Activated CD8-positive, alpha-beta memory T cell treated with anti-CD3 and anti-CD28 coated beads, Interleukin-2, amount 10 ng/mL, durations not matched to agents 7 days and 5 days (primary cell): ENCODE measurements around the gene MBLAC2. TPM values are rescaled to one million over a fixed set of nuclear protein-coding genes. Genes with fewer than 3 reads are reported as not detected.

Experiments used
- ATAC-seq: fragments of 150-1000 bp; cut with Tn5 transposase; one replicate; pipeline ENCODE4 v1.10.0; 2021; ENCODE audit warnings: moderate library complexity
- CTCF ChIA-PET: fragments of 350-600 bp; sonication (Branson Sonifier 250); formaldehyde crosslinking; loops from one replicate; lab custom pipeline; 2021; ENCODE audit warnings: antibody characterized with exemption; lab: Charles Lee
- DNase-seq: peaks from one replicate; pipeline ENCODE4 v3.0.0-alpha.2; 2020
- H3K27ac Mint-ChIP-seq: one replicate; pipeline ENCODE4 v1.8.0; 2021; ENCODE audit warnings: mild to moderate bottlenecking, mixed read lengths
- H3K27me3 Mint-ChIP-seq: one replicate; pipeline ENCODE4 v1.8.0; 2021; ENCODE audit warnings: mixed read lengths
- H3K36me3 Mint-ChIP-seq: one replicate; pipeline ENCODE4 v1.8.0; 2021; ENCODE audit warnings: mild to moderate bottlenecking, mixed read lengths
- H3K4me1 Mint-ChIP-seq: one replicate; pipeline ENCODE4 v1.8.0; 2021; ENCODE audit warnings: mixed read lengths
- H3K4me3 Mint-ChIP-seq: one replicate; pipeline ENCODE4 v1.8.0; 2021; ENCODE audit warnings: mild to moderate bottlenecking, moderate library complexity, mixed read lengths
- H3K9me3 Mint-ChIP-seq: one replicate; pipeline ENCODE4 v1.8.0; 2022; ENCODE audit warnings: low read depth, mixed read lengths
- total RNA-seq, 2 experiments: library from RNA; stranded (reverse); gene quantifications; one replicate each; pipeline ENCODE4 v1.2.3, GENCODE V29; 2021

MBLAC2 gene
- total RNA-seq: 1 to 10 TPM; 4.7 to 6.0 TPM

DNA sequence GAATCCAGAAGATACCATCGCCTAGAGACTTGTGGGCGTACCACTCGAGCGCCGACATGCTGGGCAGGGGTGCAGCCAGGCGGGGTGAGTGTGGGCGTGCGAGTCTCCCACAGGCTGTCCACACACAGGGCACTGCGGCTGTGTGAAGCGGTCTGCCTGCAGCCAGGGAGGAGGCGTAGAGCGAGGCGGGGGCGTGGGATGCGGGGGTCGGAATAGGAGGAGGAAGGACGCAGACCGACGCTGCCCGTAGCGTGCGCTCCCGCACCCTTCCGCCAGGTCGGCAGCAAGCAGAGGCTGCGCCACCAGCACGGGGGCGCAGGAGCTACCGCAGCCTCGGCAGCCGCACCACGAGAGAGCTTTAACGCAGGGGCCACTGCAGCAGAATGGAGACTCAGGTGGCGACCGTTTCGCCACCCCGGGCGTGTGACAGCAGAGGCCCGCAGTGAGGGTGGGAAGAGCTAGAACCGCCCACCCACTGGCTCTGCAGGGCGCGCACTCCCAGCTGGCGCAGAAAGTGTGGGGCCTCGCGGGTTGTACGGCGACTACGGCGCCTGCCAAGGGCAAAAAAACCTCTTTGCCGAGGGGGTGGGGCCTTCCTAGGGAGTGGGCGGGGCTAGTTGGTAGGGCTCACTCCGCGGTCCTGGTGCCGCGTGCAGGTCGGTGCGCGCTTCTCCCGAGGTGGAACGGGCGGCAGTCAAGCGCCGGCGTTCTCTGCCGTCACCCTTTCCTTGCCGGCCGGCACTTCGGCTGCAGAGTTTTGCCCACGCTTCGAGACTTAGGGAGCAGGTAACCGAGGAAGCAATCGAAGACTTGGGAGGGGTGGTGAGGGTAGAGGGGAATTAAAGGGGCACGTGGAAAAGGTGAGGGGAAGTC lies at the start of gene MBLAC2, which contains the start of gene POLR3G:
Gene MBLAC2, minus strand, starts transcription at position 537 of the 873 bp plus-strand sequence. Its CDS starts 479 bp downstream, at position 58.
Gene POLR3G, plus strand, starts transcription at position 630 of the 873 bp plus-strand sequence. CDS start 10,704 bp downstream, outside the sequence.
- ATAC-seq: peak; percentile 86

DNA sequence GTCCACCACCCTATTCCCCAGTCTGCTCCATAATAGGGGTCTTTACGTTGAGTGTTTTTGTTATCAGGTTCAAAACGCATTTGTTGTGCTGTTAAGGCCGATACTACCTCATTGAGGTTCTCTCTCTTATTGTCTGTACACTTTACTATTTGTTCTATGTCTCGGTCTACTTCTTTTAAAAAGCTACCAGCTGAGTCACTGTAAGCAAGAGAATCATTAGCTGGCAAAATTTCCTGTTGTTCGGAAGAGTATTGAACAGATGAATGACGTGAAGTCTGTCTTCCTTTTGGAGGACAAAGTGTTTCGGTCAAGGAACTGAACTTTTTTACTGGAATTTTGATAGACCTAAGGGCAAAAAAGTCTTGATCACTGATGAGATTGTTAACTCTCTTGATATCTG lies 44.5 kb upstream of the MBLAC2 start:
- no peak overlapping the region for H3K4me3 Mint-ChIP-seq
- H3K4me1 Mint-ChIP-seq: peaks cover 6% of the 10 kb centered on the region
- no peaks in the 10 kb centered on the region for H3K9me3 Mint-ChIP-seq
- DNase-seq (no peak), ATAC-seq (no peak)
- CTCF ChIA-PET: interaction anchor here (1.1 kb wide), 1 partner anchor 10 kb away, joined by 3 read pairs; the partner anchor contains the start of gene LYSMD3
- no peak overlapping the region for H3K27ac Mint-ChIP-seq
- H3K36me3 Mint-ChIP-seq: peaks cover 41% of the 10 kb centered on the region
- H3K27me3 Mint-ChIP-seq: no peaks in the 10 kb centered on the region

More for the DNA sequence above, at the start of gene MBLAC2, which contains the start of gene POLR3G:
- Mint-ChIP-seq H3K27me3 (no peaks in the 10 kb centered on the region), H3K36me3 (peaks cover 13% of the 10 kb centered on the region), H3K9me3 (no peaks in the 10 kb centered on the region), H3K4me3 (peak within 1 kb of the TSS; percentile 90), H3K4me1 (peaks cover 33% of the 10 kb centered on the region), H3K27ac (peak within 1 kb of the TSS; percentile 86)
- DNase-seq: peak; percentile 96
- CTCF ChIA-PET: interaction anchor here (1.0 to 1.3 kb wide), 8 partner anchors 12 to 74 kb away, joined by 3 to 8 read pairs (median 4); partner anchors contain the start of gene LYSMD3

DNA sequence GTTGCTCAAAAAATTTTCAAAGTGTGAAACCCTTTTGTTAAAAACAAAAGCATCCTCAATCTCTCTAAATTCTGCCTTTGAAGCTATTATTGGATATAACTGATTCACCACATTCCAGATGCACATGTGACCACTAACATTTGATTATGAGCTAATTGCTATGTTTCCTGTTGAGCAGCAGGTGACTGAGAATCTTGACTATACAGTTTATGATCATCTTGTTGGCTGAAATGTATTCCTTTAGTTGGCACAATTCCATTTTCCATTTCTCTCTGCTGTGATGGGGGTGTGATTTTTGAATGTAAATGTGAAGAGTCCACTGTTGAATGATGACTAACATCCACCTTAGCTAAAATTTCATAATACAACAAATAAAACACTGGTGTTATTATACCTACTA lies 44.1 kb upstream of the MBLAC2 start:
- Mint-ChIP-seq H3K4me3 (no peak overlapping the region), H3K4me1 (peaks cover 6% of the 10 kb centered on the region), H3K36me3 (peaks cover 39% of the 10 kb centered on the region), H3K27ac (no peak overlapping the region), H3K9me3 (no peaks in the 10 kb centered on the region), H3K27me3 (no peaks in the 10 kb centered on the region)
- no peak for DNase-seq
- no peak for ATAC-seq
- CTCF ChIA-PET: interaction anchor here (1.1 kb wide), 1 partner anchor 11 kb away, joined by 3 read pairs; the partner anchor contains the start of gene LYSMD3

DNA sequence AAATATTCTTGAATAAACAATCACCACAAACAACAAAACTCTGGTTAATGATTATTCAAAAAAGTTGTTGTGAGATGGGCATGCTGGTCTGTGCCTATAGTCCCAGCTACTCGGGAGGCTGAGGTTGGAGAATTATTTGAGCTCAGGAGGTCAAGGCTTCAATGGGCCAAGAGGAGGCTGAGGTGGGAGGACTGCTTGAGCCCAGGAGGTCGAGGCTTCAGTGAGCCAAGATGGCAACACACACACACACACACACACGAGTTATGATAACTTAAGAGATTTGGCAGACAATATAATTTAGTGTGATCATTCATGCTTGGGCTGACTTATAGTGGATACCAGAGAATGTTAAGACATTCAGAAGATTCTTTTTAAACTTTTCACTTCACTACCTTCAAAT lies 39.9 kb upstream of the MBLAC2 start:
- Mint-ChIP-seq H3K4me3 (no peak overlapping the region), H3K4me1 (peaks cover 6% of the 10 kb centered on the region), H3K9me3 (no peaks in the 10 kb centered on the region), H3K36me3 (peaks cover 18% of the 10 kb centered on the region), H3K27ac (no peak overlapping the region), H3K27me3 (no peaks in the 10 kb centered on the region)
- CTCF ChIA-PET: interaction anchor here (1.0 kb wide), 1 partner anchor 37 kb away, joined by 5 read pairs; no protein-coding TSS in a partner anchor
- DNase-seq (no peak), ATAC-seq (no peak)

DNA sequence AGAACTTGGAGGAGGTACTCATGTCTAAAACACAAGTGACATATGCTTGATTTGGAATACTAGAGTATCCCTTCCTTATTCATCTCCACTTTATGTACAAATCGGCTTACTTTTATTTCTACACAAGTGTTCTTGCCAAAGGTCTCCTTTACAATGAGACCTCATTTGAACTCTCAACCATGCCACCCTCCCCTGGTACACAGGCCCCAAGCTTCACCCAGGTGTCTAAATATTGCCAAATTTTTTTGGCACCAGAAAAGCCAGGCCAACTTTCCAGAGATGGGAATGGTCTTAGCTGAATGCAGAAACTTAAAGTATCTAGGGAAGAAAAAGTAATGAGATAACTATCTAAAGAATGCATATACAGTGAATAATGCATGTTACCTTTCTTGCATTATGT lies 35.9 kb upstream of the MBLAC2 start:
- Mint-ChIP-seq H3K4me1 (peaks cover 4% of the 10 kb centered on the region), H3K36me3 (peaks cover 10% of the 10 kb centered on the region), H3K27ac (no peak overlapping the region), H3K4me3 (no peak overlapping the region), H3K27me3 (no peaks in the 10 kb centered on the region), H3K9me3 (no peaks in the 10 kb centered on the region)
- no peak for ATAC-seq
- DNase-seq: no peak
- CTCF ChIA-PET: interaction anchor here (1.6 kb wide), 2 partner anchors 10 to 35 kb away, joined by 3 to 5 read pairs; no protein-coding TSS in a partner anchor

DNA sequence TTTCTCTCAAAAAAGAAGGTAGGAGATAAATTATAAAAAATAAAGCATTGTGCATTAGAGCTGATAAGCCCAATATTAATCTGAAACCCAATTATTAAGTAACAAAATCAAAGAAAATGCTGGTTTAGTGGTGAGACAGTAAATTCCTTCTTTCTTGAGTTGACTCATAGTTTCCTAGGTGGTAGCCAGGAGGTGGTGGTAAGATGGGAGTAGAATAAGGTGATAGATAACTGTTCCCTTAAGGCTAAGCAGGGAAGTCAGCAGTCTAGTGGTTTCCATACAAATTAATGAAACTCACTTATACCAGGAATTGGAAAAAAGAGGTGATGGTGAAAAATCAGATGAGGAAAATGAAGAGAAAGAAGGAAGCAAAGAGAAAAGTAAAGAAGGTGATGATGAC lies 31.6 kb upstream of the MBLAC2 start:
- peaks cover 4% of the 10 kb centered on the region for H3K4me1 Mint-ChIP-seq

DNA sequence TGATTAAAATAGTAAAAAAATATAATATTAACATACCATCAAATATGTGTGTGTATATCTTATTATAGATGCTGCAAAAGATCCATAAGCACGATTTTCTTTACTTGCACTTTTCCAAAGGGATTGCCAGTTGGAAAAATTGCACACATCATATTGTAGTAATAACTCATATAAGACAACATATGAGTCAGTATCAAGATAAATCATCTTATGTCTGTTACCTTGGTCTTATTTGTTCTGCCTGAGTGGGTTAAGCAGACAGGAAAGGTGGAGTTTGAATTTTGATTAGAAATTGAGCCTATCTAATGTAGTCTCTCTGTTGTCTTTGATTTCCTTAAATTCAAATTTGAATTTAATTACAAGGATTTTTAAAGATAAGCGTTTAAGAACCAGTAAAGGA lies 30.2 kb upstream of the MBLAC2 start:
- Mint-ChIP-seq H3K27ac (no peak overlapping the region), H3K4me3 (no peak overlapping the region), H3K36me3 (peaks cover 4% of the 10 kb centered on the region), H3K4me1 (peaks cover 4% of the 10 kb centered on the region), H3K9me3 (no peaks in the 10 kb centered on the region), H3K27me3 (no peaks in the 10 kb centered on the region)
- ATAC-seq: no peak
- CTCF ChIA-PET: no interaction called here
- no peak for DNase-seq

More for the DNA sequence above, 31.6 kb upstream of the MBLAC2 start:
- no peaks in the 10 kb centered on the region for H3K9me3 Mint-ChIP-seq
- no peak overlapping the region for H3K27ac Mint-ChIP-seq
- ATAC-seq (no peak), DNase-seq (no peak)
- no peaks in the 10 kb centered on the region for H3K27me3 Mint-ChIP-seq
- H3K4me3 Mint-ChIP-seq: no peak overlapping the region
- peaks cover 5% of the 10 kb centered on the region for H3K36me3 Mint-ChIP-seq
- CTCF ChIA-PET: no interaction called here

DNA sequence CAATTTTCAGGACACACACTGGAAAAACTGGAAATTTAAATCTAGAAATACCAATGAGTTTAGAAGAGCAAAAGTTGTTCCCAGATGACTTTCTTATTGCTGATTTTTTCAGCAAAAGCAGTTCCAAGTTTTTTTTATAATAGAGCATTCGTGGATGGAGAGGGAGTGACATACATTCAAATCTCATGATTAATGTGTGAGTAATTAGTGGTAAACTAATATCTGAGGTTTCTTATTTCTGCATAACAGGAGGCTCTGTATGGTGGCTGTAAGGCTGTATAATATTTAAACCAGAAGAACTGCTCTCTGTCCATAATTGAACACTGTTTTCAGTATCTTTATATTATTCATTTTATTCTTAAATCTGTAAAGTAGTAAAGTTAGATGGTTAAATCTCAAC lies 29.0 kb upstream of the MBLAC2 start:
- Mint-ChIP-seq H3K36me3 (peaks cover 2% of the 10 kb centered on the region), H3K4me3 (no peak overlapping the region), H3K27ac (no peak overlapping the region), H3K4me1 (peaks cover 4% of the 10 kb centered on the region), H3K27me3 (no peaks in the 10 kb centered on the region), H3K9me3 (no peaks in the 10 kb centered on the region)
- ATAC-seq (no peak), DNase-seq (no peak)
- CTCF ChIA-PET: no interaction called here

DNA sequence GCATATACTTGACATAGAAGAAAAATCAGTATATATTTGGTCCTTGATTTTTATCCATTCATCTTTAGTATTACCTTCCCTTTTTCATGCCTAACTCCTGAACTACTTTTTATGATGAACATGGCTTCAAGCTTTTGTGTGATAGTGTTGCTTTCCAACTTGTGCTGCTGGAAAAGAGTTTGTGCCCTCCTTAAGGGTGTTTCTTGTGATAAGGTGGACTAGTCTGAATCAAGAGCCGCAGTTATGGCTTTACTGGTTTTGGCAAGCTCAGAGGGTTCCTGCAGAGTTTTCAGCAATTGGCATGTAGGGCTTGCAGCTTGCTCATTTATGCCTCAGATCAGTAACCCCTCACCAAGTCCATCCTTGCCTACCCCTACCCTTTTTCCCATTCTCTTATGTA lies 20.6 kb upstream of the MBLAC2 start:
- no peaks in the 10 kb centered on the region for H3K4me1 Mint-ChIP-seq
- CTCF ChIA-PET: no interaction called here
- H3K9me3 Mint-ChIP-seq: no peaks in the 10 kb centered on the region
- ATAC-seq (no peak), DNase-seq (no peak)
- H3K27ac Mint-ChIP-seq: no peak overlapping the region
- peaks cover 9% of the 10 kb centered on the region for H3K36me3 Mint-ChIP-seq
- H3K4me3 Mint-ChIP-seq: no peak overlapping the region
- no peaks in the 10 kb centered on the region for H3K27me3 Mint-ChIP-seq

DNA sequence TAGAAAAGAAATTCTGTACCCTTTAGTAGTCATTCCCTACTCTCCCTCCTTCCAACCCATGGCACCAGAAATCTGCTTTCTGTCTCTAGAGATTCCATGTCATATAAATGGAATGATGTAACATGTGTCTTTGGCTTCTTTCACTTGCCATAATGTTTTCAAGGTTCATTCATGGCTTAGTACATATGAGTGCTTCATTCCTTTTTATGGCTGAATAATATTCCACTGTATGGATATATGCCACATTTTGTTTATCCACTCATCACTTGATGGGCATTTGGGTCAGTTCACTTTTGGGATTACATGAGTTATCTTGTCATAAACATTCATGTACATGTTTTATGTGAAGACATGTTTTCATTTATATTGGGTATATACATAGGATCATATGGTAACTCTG lies 19.5 kb upstream of the MBLAC2 start:
- H3K4me3 Mint-ChIP-seq: no peak overlapping the region
- no peak for DNase-seq
- no peaks in the 10 kb centered on the region for H3K4me1 Mint-ChIP-seq
- no peak overlapping the region for H3K27ac Mint-ChIP-seq
- CTCF ChIA-PET: interaction anchor here (1.0 kb wide), 1 partner anchor 14 kb away, joined by 3 read pairs; no protein-coding TSS in a partner anchor
- H3K27me3 Mint-ChIP-seq: no peaks in the 10 kb centered on the region
- no peak for ATAC-seq
- peaks cover 9% of the 10 kb centered on the region for H3K36me3 Mint-ChIP-seq
- H3K9me3 Mint-ChIP-seq: no peaks in the 10 kb centered on the region

DNA sequence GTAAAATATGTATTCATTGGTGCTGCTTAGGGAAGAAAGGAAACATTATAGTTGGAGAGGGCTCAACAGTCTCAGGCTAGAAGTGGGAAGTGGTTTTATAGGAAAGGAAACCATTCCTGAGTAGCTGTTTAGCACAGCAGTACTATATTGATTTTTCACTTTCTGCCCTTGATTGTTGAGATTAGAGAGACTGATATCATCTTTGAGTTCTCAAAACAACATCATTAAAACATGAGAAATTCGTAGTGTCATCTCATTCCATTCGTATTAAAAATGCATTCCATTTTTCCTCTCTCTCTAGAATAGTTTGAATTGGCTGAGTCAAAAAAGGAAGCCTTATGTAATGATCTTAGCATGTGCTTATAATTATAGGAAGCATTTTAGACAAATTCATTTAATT lies 14.2 kb upstream of the MBLAC2 start:
- no peak for DNase-seq
- no peak for ATAC-seq
- Mint-ChIP-seq H3K9me3 (no peaks in the 10 kb centered on the region), H3K4me1 (no peaks in the 10 kb centered on the region), H3K36me3 (peaks cover 8% of the 10 kb centered on the region), H3K4me3 (no peak overlapping the region), H3K27me3 (no peaks in the 10 kb centered on the region), H3K27ac (no peak overlapping the region)
- CTCF ChIA-PET: interaction anchor here (0.7 kb wide), 1 partner anchor 622 kb away, joined by 3 read pairs; no protein-coding TSS in a partner anchor

DNA sequence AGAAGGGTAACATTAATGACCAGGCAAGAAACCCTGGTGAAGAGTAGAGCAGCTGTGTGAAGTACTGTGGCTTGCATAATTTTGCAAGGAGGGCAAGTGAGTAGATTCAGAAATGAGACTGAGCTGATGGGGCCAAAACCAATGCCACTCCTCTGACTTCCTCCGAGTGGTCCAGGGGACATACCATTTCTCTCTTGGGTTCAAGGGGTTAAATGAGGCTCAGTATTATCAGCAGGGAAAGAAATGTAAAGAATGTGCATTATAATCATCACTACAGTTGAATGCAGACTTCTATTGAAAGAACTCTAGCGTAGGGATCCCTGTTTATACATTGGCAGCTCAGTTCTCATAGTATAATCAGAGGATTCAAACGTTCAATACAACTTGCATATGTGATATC lies 10.0 kb upstream of the MBLAC2 start:
- no peaks in the 10 kb centered on the region for H3K27me3 Mint-ChIP-seq
- H3K36me3 Mint-ChIP-seq: peaks cover 7% of the 10 kb centered on the region
- CTCF ChIA-PET: no interaction called here
- DNase-seq (no peak), ATAC-seq (no peak)
- no peak overlapping the region for H3K27ac Mint-ChIP-seq
- no peak overlapping the region for H3K4me3 Mint-ChIP-seq
- H3K9me3 Mint-ChIP-seq: no peaks in the 10 kb centered on the region
- peaks cover 2% of the 10 kb centered on the region for H3K4me1 Mint-ChIP-seq

DNA sequence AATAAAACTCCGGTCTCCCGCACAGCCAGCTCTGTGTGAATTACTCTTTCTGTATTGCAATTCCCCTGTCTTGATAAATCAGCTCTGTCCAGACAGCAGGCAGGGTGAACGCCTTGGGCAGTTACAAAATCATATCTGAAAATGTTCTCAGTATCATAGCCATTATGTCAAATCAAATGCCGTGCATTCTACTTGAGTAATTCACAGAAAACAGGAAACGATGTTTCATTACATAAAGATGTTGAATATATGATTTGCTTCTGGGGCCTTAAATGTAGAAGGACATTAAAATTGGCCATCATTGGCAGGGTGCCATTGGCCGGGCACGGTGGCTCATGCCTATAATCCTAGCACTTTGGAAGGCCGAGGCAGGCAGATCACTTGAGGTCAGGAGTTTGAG lies 8.6 kb upstream of the MBLAC2 start:
- Mint-ChIP-seq H3K27me3 (no peaks in the 10 kb centered on the region), H3K9me3 (no peaks in the 10 kb centered on the region), H3K4me1 (peaks cover 3% of the 10 kb centered on the region), H3K36me3 (peaks cover 7% of the 10 kb centered on the region), H3K4me3 (no peak overlapping the region), H3K27ac (no peak overlapping the region)
- no peak for ATAC-seq
- no peak for DNase-seq
- CTCF ChIA-PET: no interaction called here
